Measurements from ENCODE around the gene TINCR.

DNA sequence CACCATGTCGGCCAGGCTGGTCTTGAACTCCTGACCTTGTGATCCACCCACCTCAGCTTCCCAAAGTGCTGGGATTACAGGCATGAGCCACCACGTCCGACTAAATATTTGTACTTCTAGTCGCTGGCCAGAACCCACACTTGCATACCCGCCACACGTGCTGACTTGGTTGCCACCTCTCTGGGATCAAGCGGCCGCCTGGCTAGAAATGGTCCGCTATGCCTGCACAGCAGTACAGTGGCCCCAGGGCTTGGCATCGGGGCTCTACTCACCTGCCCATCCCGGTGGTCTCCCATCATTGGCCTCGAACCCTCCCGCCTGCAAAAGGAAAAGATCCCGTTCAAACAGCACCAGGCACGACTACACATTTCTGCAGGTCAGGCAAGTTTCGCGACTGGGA, 23.7 kb upstream of the TINCR start:
- TF ChIP-seq, protein P1, sequence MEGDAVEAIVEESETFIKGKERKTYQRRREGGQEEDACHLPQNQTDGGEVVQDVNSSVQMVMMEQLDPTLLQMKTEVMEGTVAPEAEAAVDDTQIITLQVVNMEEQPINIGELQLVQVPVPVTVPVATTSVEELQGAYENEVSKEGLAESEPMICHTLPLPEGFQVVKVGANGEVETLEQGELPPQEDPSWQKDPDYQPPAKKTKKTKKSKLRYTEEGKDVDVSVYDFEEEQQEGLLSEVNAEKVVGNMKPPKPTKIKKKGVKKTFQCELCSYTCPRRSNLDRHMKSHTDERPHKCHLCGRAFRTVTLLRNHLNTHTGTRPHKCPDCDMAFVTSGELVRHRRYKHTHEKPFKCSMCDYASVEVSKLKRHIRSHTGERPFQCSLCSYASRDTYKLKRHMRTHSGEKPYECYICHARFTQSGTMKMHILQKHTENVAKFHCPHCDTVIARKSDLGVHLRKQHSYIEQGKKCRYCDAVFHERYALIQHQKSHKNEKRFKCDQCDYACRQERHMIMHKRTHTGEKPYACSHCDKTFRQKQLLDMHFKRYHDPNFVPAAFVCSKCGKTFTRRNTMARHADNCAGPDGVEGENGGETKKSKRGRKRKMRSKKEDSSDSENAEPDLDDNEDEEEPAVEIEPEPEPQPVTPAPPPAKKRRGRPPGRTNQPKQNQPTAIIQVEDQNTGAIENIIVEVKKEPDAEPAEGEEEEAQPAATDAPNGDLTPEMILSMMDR (IDR thresholded peaks at IDR 0.05; ENCODE audit: low read length) = no peak
- no peak for TF ChIP-seq EZH2 (IDR thresholded peaks at IDR 0.05; ENCODE audit: borderline replicate concordance, low read length)

Data from OCI-LY1 (cell line).